Limb (tissue), 2 donors: Measurements from ENCODE around the gene SH3BP1.
A peak's percentile ranks its signal among the peaks of the same experiment; 100 is the strongest.
"Not testable (repeated sequence)": the region's sequence is repeated elsewhere in the genome, so short reads cannot be mapped to it uniquely, and the experiment has no call there.

Source experiments
- DNase-seq, 2 donors: peaks; one replicate each; pipeline ENCODE4 v3.0.0-alpha.2; 2016; ENCODE audit errors: extremely low spot score in 2 of 2

The SH3BP1 gene

GRCh38 chr22:37633089-37633624, 6.3 kb upstream of the SH3BP1 start:
- no peak for DNase-seq

- DNase-seq: peak; percentile 88 to 90
Observed at GRCh38 chr22:37633625-37634416, 5.6 kb upstream of the SH3BP1 start.

GRCh38 chr22:37634417-37634924, 5.0 kb upstream of the SH3BP1 start:
- DNase-seq: no peak

GRCh38 chr22:37635157-37635556, 4.3 kb upstream of the SH3BP1 start:
- no peak for DNase-seq

- DNase-seq: no peak
Observed at GRCh38 chr22:37636186-37636948, 3.1 kb upstream of the SH3BP1 start.

- no peak for DNase-seq
Observed at GRCh38 chr22:37636949-37637273, 2.6 kb upstream of the SH3BP1 start.

GRCh38 chr22:37638391-37639069, 939 bp upstream of the SH3BP1 start:
- DNase-seq: peak in 1 of 2 donors; percentile 36

GRCh38 chr22:37639771-37640590, 512 bp downstream of the SH3BP1 start:
- DNase-seq: peak in 1 of 2 donors; percentile 50

- DNase-seq: peak in 1 of 2 donors; percentile 36
Observed at GRCh38 chr22:37640591-37641560, 1.4 kb downstream of the SH3BP1 start.

- no peak for DNase-seq
Observed at GRCh38 chr22:37641561-37641949, 2.1 kb downstream of the SH3BP1 start.

- DNase-seq: peak; percentile 74 to 92
Observed at GRCh38 chr22:37643225-37643847, 3.9 kb downstream of the SH3BP1 start.

GRCh38 chr22:37647317-37647716, 7.8 kb downstream of the SH3BP1 start:
- no peak for DNase-seq

GRCh38 chr22:37647928-37648327, 8.5 kb downstream of the SH3BP1 start:
- no peak for DNase-seq

GRCh38 chr22:37650463-37651136, 11.1 kb downstream of the SH3BP1 start:
- DNase-seq: no peak

- DNase-seq: no peak
Observed at GRCh38 chr22:37654563-37655251, 15.2 kb downstream of the SH3BP1 start.

GRCh38 chr22:37655252-37655563, 15.7 kb downstream of the SH3BP1 start:
- DNase-seq: no peak

GRCh38 chr22:37656583-37656982, 17.1 kb downstream of the SH3BP1 start:
- not testable (repeated sequence) for DNase-seq

- no peak for DNase-seq
Observed at GRCh38 chr22:37657590-37658132, 18.2 kb downstream of the SH3BP1 start.
